Esophagus (tissue), 2 donors: ENCODE data around the gene OTOP2. TPM values are rescaled to one million over a fixed set of nuclear protein-coding genes. Genes with fewer than 3 reads are reported as not detected.

ENCODE experiments used
- H3K27ac ChIP-seq, 2 donors: one replicate each; pipeline ENCODE4 v1.5.1; 2013; ENCODE audit warnings: low read depth in 2 of 2, mild to moderate bottlenecking in 2 of 2, inconsistent platforms in 1 of 2, low read length in 1 of 2, moderate library complexity in 1 of 2
- H3K27me3 ChIP-seq, 2 donors: one replicate each; pipeline ENCODE4 v1.6.1; 2013; ENCODE audit warnings: low read length in 2 of 2, control low read depth in 1 of 2, mild to moderate bottlenecking in 1 of 2; ENCODE audit not compliant: insufficient read depth in 2 of 2, control insufficient read depth in 1 of 2
- H3K36me3 ChIP-seq, 2 donors: one replicate each; pipeline ENCODE4 v1.6.1; 2013; ENCODE audit warnings: low read length in 1 of 2; ENCODE audit not compliant: control insufficient read depth in 2 of 2, insufficient read depth in 2 of 2
- H3K4me1 ChIP-seq, 2 donors: one replicate each; pipeline ENCODE4 v1.6.1; 2013; ENCODE audit warnings: low read length in 1 of 2; ENCODE audit not compliant: control insufficient read depth in 2 of 2, insufficient read depth in 2 of 2
- H3K4me3 ChIP-seq, 2 donors: one replicate each; pipeline ENCODE4 v1.5.1; 2013; ENCODE audit warnings: low read length in 2 of 2, mild to moderate bottlenecking in 2 of 2, low read depth in 1 of 2, moderate library complexity in 1 of 2
- H3K9me3 ChIP-seq, 2 donors: one replicate each; pipeline ENCODE4 v1.6.1; 2013; ENCODE audit warnings: mild to moderate bottlenecking in 2 of 2, low read depth in 1 of 2, low read length in 1 of 2, moderate library complexity in 1 of 2; ENCODE audit not compliant: control insufficient read depth in 2 of 2, insufficient read depth in 1 of 2
- WGBS, 2 donors: extraction: QIAGEN DNeasy Blood & Tissue Kit; methylation state at CpG; one replicate each; pipeline ENCODE4 v1.1.7; 2013; 5-methylcytosine and 5-hydroxymethylcytosine counted together
- polyA plus RNA-seq, 2 donors: library from polyadenylated mRNA; stranded (reverse); fragments of 200-250 nt; gene quantifications; one replicate each; pipeline ENCODE4 v1.2.3, GENCODE V29; 2013
- donor health status: healthy with polysubstance abuse.
- donor health status: Bipolar disorder and iron deficiency.

The OTOP2 gene
- polyA plus RNA-seq, 2 donors: 0.61 to 0.77 TPM

- 85 to 88% methylated on average over 13 of the region's 13 CpGs for WGBS, 2 donors
These were observed 7.8 kb upstream of the OTOP2 start for GRCh38 chr17:74916136-74916850.

GRCh38 chr17:74916851-74917199, 7.2 kb upstream of the OTOP2 start:
- Histone ChIP-seq H3K4me1 (peaks cover 0 to 13% of the 10 kb centered on the region in 2 donors), H3K9me3 (peaks cover 0 to 5% of the 10 kb centered on the region in 2 donors), H3K27ac (no peak overlapping the region), H3K4me3 (no peak overlapping the region), H3K27me3 (no peaks in the 10 kb centered on the region), H3K36me3 (peaks cover 0 to 11% of the 10 kb centered on the region in 2 donors)
- WGBS, 2 donors: 92% methylated on average over 11 of the region's 11 CpGs

More at GRCh38 chr17:74916136-74916850, 7.8 kb upstream of the OTOP2 start:
- Histone ChIP-seq H3K27ac (no peak overlapping the region), H3K9me3 (peaks cover 0 to 5% of the 10 kb centered on the region in 2 donors), H3K27me3 (no peaks in the 10 kb centered on the region), H3K36me3 (peaks cover 0 to 11% of the 10 kb centered on the region in 2 donors), H3K4me1 (peaks cover 0 to 8% of the 10 kb centered on the region in 2 donors), H3K4me3 (no peak overlapping the region)

- Histone ChIP-seq H3K4me1 (peaks cover 0 to 14% of the 10 kb centered on the region in 2 donors), H3K4me3 (no peak overlapping the region), H3K27me3 (no peaks in the 10 kb centered on the region), H3K27ac (no peak overlapping the region), H3K36me3 (peaks cover 0 to 11% of the 10 kb centered on the region in 2 donors), H3K9me3 (peaks cover 0 to 5% of the 10 kb centered on the region in 2 donors)
- WGBS, 2 donors: 60 to 66% methylated on average over 10 of the region's 10 CpGs
These were observed 6.6 kb upstream of the OTOP2 start for GRCh38 chr17:74917430-74917829.

GRCh38 chr17:74918906-74919305, 5.2 kb upstream of the OTOP2 start:
- WGBS, 2 donors: 85 to 88% methylated on average over 5 of the region's 5 CpGs
- Histone ChIP-seq H3K4me1 (peaks cover 0 to 17% of the 10 kb centered on the region in 2 donors), H3K27me3 (no peaks in the 10 kb centered on the region), H3K36me3 (peaks cover 0 to 11% of the 10 kb centered on the region in 2 donors), H3K9me3 (peaks cover 0 to 5% of the 10 kb centered on the region in 2 donors), H3K4me3 (no peak overlapping the region), H3K27ac (no peak overlapping the region)

- peaks cover 0 to 19% of the 10 kb centered on the region in 2 donors for H3K4me1 ChIP-seq
- H3K36me3 ChIP-seq: peaks cover 0 to 11% of the 10 kb centered on the region in 2 donors
- peaks cover 0 to 5% of the 10 kb centered on the region in 2 donors for H3K9me3 ChIP-seq
- no peak overlapping the region for H3K4me3 ChIP-seq
- WGBS, 2 donors: 72 to 82% methylated on average over 65 to 67 of the region's 67 CpGs
- H3K27me3 ChIP-seq: peaks cover 0 to 2% of the 10 kb centered on the region in 2 donors
- H3K27ac ChIP-seq: no peak overlapping the region
These were observed 4.4 kb upstream of the OTOP2 start for GRCh38 chr17:74919440-74920305.

- WGBS, 2 donors: 79 to 86% methylated on average over 27 of the region's 27 CpGs
These were observed 3.8 kb upstream of the OTOP2 start for GRCh38 chr17:74920306-74920620.

GRCh38 chr17:74920642-74921025, 3.4 kb upstream of the OTOP2 start:
- WGBS, 2 donors: 36 to 46% methylated on average over 6 of the region's 6 CpGs

More at GRCh38 chr17:74920306-74920620, 3.8 kb upstream of the OTOP2 start:
- Histone ChIP-seq H3K36me3 (peaks cover 0 to 11% of the 10 kb centered on the region in 2 donors), H3K4me3 (no peak overlapping the region), H3K4me1 (peaks cover 0 to 21% of the 10 kb centered on the region in 2 donors), H3K9me3 (peaks cover 0 to 5% of the 10 kb centered on the region in 2 donors), H3K27ac (no peak overlapping the region), H3K27me3 (peaks cover 0 to 2% of the 10 kb centered on the region in 2 donors)

GRCh38 chr17:74921026-74921681, 2.9 kb upstream of the OTOP2 start:
- H3K27me3 ChIP-seq: peaks cover 0 to 2% of the 10 kb centered on the region in 2 donors
- WGBS, 2 donors: 36 to 45% methylated on average over 18 to 19 of the region's 19 CpGs
- no peak overlapping the region for H3K4me3 ChIP-seq
- peaks cover 0 to 5% of the 10 kb centered on the region in 2 donors for H3K9me3 ChIP-seq
- no peak overlapping the region for H3K27ac ChIP-seq
- peaks cover 0 to 21% of the 10 kb centered on the region in 2 donors for H3K4me1 ChIP-seq
- H3K36me3 ChIP-seq: peaks cover 0 to 11% of the 10 kb centered on the region in 2 donors

More at GRCh38 chr17:74920642-74921025, 3.4 kb upstream of the OTOP2 start:
- Histone ChIP-seq H3K9me3 (peaks cover 0 to 5% of the 10 kb centered on the region in 2 donors), H3K27me3 (peaks cover 0 to 2% of the 10 kb centered on the region in 2 donors), H3K4me1 (peaks cover 0 to 21% of the 10 kb centered on the region in 2 donors), H3K36me3 (peaks cover 0 to 11% of the 10 kb centered on the region in 2 donors), H3K27ac (no peak overlapping the region), H3K4me3 (no peak overlapping the region)

- 95% methylated on average over 2 of the region's 2 CpGs for WGBS, 2 donors
- H3K27ac ChIP-seq: no peak overlapping the region
These were observed 2.3 kb upstream of the OTOP2 start for GRCh38 chr17:74921769-74922168.

More at GRCh38 chr17:74921769-74922168, 2.3 kb upstream of the OTOP2 start:
- Histone ChIP-seq H3K4me1 (peaks cover 0 to 21% of the 10 kb centered on the region in 2 donors), H3K27me3 (peaks cover 0 to 2% of the 10 kb centered on the region in 2 donors), H3K36me3 (peaks cover 0 to 7% of the 10 kb centered on the region in 2 donors), H3K4me3 (no peak overlapping the region), H3K9me3 (peaks cover 0 to 5% of the 10 kb centered on the region in 2 donors)
